GM18873 (cell line): ENCODE results near the gene ITGB4.

Experiments used
- ATAC-seq: cut with Tn5 transposase; IDR thresholded peaks from one replicate; pipeline ENCODE4 v1.9.1; 2021; ENCODE audit warnings: mild to moderate bottlenecking, moderate library complexity, moderate number of reproducible peaks; ENCODE audit not compliant: unreplicated experiment, low FRiP score

ITGB4 gene

DNA sequence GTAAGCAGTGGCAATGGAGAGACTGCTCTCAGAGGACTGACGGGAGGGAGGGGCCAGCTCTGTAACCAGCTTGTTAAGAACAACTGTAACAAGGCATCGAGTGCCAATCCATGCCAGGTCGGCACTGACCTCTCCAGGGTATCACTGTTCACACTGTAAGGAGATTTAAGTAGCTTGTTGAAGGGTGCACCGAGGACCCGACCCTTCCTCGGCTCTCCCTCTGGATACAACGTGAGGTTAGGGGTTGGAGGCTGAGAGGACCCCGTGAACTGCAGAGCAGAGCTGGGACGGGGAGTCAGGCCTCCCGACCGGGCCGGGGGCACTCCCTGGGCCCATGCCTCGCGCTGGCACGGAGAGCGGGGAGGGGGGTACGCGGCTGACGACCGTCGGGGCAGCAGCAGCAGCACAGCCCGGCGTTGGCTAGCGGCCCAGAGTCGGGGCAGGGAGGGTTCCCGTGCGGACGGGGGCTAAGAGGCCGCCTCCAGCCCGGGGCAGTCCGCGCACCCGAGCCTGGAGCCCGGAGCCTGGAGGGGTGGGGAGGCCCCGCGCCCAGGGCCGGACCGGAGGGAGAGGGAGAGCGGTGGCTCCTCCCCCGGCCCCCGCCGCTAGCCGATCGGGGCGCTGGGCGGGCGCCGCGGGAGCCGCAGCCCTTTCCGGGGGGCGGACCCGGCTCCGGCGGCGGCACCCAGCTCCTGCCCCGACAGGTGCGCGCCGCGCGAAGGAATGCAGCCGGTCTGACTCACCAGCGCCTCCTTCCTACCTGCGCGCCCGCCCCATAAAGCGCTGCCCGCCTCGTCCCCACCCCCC, at the start of gene ITGB4:
ITGB4 (plus strand) TSS at position 804 of the 807 bp plus-strand sequence. CDS start 3,245 bp downstream, outside the sequence.
- no peak for ATAC-seq

DNA sequence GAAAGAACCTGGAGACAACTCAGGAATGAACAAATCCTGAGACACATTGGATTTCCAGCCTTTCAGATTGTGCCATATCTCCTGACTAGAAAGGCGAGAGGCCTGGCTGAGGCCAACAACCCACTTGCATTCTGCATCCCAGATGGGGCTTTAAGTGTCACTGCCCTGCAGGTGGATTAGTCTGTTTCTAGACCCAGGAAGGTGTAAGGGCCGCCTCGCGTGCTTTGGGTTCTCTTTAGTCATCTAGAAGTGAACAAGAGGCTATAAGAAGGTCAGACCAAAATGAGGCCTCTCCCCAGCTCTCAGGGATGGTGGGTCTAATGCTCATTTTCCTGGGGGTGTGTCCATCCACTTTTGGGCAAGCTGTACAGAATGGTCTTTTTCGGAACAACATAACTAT, 49.2 kb upstream of the ITGB4 start:
- ATAC-seq: no peak

DNA sequence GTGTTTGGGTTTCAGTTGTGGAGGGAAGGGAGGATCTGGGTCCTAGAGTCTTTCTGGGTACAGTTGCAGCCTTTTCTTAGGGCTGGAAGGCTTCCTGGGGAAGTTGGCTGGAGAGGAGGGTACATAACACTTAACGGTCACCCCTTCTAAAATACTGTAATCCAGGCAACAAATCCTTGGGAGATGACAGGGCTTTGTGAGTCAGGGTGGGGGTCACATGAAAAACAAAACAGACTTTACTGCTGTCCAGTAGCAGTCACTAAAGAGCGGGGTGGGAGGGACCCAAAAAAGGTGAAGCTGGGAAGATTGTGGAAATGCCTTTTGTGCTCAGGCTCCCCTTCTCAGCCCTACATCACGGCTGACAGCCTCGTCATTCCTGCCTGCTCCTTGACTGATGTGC, 47.8 kb upstream of the ITGB4 start:
- ATAC-seq: no peak

DNA sequence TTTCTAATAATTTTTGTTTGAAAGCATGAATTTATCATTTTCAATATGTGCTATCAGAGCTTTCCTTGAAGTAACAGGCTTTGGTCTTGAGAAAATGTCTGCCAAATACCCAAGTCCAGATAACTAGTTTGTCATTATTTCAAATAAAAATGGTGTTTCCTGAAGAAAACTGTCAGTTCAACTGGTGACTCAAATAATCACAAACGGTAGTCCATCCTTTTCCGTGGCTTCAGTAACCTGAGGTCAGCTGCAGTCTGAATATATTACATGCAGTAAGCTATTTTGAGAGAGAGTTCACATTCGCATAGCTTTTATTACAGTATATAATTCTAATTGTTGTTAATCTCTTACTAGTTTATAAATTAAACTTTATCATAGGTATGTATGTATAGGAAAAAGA, 44.8 kb upstream of the ITGB4 start:
- ATAC-seq: no peak

DNA sequence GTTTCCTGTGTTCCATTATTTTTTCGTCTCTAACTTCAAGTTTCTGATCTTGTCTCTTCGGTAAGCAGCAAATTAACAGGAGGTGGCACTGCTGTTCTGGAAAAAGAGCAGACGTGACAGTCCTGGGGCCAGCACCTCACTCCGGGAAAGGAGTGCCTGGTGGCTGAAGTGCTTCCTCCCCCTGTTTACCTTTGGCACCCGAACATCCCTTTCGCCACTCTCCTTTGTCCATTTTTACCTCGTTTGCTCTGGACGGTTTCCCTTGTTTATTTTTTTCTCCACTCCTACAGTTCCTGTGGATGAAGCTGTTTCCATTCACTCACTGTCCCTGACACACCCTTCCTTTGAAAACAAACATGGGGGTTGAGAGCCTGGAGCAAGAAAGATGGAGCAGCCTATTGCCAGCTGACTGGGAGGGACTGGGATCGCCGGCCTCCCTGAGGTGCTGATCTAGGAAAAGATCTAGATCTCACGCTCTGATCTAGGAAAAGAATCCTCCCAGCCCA, 41.5 kb upstream of the ITGB4 start:
- ATAC-seq: no peak

DNA sequence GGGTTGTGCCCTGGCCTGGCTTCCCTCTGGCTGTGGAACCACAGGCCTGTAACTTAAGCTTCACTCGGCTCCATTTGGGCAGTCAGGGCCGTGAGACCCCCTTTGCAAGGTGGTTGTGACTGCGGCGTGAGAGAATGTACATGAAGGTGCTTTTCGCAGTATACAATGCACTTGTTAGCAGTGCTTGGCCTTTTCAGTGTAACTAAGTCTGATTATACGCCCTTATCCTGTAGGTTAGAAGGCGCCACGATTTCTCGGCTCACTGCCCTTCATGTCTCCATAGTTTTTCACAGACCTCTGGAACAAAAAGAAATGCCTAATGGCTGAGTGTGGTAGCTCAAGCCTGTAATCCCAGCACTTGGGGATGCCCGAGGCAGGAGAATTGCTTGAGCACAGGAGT, 40.8 kb upstream of the ITGB4 start:
- ATAC-seq: no peak

DNA sequence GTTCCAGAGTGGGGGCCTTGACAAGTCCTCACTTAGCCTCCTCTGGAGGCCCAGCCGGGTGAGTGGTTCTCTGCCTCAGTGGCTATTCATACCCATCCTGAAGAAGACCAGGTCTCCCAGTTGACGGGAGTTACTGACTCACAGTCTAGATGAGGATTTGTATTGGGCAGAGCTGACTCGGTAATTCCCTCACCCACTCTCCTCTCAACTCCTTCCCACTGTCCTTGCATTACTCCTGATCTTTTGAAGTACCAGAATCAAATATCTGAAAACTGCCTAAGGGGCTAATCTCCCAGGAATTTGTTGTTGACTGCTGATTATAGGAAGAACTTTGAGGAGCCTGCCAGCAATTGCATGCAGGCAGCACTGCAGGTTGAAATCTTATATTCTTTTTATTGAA, 40.0 kb upstream of the ITGB4 start:
- ATAC-seq: no peak

DNA sequence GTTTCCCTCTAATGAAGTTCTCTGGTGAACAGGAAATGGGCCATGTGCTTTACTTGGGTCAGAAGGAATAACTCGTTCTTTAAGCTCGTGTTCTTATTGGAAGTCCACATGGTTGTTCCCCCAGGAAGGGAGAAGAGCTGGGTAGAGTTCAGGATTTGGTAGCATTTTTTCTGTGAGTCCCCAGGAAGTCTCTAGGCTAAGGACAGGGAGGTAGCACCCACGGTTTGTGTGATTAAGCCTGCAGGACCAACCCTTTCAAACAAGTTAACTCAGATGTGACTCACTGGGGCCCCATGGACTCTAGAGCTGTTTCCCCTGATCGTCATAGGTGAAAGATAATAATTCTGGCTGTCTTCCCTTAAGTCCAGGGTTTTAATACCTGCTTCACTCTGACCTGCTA, 37.7 kb upstream of the ITGB4 start:
- ATAC-seq: no peak

DNA sequence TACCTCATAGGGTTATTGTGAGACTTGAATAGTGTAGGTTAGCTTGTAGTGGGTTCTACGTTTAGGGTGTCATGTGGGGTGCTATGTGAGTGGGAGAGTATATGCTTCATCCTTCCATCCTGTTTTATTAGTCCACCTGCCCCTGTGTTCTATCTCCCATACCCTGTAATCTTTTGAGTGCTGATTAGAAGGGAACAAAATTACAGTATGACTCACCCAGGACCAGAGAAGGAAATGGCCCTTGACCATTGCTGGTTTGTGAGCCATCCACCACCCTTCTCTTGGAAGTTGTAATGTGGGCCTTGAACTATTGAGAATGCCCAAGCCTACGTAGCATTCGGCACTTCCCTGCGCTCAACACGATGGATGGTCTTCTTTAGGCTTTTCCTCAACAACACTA, 37.0 kb upstream of the ITGB4 start:
- ATAC-seq: no peak

DNA sequence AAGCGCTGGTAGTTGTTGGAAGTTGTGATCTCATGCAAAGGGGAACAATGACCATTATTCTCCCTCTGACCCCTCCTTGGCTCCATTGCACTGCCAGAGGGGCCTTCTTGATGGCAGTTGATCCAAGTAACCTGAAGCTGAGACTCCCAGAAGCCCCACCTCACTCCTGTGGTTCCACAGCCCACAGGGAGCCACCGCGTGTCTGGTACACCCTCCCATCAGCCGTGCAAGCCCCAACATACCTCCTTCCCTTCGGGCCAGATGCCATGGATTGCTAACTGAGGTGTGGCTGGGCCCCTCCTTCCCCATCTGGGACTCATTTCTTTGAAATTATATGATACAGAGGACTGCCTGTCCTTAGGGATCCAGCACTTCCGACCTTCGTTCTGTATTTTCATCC, 36.3 kb upstream of the ITGB4 start:
- ATAC-seq: no peak

DNA sequence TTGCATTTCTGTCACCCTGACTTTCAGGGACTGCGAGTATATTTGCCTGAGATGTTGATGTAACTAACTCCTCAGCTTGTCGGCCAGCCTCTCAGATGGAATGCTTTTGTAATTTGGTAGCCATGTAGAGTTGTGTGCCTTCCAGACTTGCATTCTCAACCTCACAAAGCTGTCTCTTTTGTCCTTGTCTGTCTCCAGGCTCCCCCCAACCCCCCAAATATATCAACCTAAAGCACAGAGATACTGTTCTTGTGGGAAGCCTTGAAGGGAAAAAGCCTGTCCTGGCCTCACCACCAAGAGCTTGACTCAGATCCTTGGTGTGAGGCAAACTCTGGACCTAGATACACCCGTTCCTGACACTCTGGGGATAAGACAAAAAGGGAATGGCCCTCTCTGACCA, 35.8 kb upstream of the ITGB4 start:
- no peak for ATAC-seq

DNA sequence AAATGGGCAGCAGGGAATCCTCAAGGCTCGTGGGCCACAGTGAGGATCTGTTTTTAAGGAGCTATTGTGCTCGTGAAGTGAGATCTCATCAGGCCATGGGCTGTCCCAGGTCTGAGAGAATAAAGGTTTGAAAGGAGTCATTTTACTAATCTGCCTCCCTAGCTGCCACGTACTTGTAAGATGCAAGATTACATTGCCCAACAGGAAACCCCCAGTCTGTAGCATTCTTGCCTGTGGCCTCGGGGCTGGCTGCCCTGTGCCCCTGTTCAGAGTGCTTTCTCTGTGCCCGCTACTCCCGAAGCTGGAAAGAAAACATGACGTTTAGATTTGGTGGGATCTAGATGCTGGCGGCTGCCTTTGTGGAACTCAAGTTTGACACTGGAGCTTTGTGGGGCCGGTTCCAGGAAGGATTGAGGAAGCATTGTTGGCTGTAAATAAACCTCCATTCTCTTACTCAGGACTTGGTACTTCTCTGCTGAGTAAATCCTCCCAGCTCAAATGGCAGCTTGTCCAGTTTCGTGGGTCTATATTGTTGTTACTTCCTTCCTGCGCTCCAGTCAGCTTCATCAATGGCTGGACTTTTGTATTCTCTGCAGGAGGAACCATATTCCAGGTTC, 32.9 kb upstream of the ITGB4 start:
- ATAC-seq: no peak

DNA sequence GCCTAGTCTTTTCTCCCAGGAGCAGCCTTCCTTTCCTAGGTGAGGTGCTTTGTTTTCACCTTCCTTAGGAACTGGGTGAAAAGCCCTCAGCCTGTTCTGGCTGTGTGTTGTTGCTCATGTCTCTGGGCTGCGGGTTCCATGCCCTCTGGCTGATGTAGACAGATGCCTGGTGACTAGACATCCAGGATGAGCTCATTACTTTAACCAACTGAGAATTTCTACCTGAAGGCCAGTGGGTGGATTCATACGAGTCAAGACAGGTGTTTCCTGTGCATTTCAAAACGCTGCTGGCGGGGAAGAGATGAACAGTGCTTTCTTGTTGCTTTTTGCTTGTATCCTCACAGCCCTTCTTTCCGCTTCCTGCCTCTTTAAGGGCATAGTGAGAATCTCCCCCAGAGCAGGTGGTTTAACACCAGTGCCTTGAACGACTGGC, 31.8 kb upstream of the ITGB4 start:
- no peak for ATAC-seq

DNA sequence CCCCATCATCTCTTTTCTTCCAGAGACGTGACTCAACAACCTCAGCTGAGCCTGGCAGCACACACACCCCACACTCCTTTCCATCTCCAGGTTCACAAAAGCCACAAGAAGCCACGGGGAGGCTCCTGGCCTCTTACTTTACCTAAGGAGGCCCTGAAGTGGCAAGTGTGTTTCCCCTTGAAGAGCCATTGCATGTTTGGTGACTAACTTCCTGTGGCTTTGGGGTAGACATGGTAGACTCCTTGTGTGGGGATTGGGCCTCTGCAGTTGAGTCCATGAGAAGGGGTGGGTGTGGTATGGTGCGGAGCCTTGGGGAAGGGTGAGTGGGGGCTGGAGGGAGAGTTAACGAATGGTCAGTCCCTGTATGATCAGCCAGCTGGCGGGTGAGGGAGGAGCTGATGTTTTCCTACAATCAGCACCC, 29.9 kb upstream of the ITGB4 start:
- no peak for ATAC-seq

DNA sequence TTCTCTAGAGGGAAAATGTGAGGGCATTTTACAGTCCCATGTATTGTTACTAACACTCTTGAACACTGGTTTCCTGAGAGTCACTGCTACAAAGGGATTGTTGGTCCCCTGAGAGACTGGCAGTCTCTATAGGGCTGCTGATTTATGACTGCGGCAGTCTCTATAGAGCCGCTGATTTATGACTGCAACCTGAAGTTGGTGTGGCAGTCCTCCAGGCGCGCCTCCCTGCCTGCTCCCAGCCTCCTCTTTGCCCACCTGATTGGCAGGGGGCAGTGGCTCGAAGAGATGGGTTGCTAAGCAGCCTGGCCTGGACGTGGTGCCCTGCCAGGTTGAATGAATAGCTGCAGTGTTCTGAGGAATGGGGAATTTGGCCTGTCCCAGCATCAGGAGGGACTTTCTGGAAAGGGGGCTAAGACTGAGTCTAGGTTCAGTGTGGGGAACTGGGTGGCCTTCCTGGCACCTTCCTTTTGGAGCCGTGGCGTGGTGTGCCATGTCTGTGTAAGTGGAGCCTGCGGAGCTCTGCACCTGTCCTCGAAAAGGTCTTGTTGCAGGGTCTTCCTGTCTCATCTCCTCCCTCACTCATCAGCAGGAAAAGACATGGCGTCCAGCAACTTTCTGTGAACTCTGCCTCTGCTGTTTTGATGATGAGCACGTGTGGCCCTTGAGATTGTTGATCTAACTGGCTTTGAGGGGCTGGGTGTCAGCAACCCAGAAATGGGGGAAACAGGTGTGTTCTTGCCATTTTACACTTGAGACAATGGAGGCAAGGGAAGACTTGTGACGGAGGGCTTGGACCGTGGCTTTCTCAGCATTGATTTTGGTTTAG, 29.2 kb upstream of the ITGB4 start:
- ATAC-seq: no peak

DNA sequence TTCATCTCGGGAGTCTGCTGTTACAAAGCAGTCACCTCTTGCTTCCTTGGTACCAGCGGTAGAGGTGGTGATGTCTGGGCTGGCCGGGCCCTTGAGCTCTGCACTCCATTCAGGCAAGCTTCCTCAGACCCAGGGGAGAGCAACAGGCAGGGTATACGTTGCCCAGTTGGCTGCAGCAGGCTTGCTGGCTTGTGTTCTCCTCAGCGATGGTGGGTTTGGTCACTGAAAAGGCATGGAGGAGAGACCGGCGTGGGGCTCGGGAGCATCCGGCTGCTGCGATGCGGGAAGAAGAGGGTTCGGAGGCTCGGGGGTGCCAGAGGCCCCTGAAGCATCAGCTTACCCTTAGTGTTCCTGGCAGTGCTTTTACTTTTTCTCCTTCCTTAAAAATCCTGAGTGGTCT, 28.3 kb upstream of the ITGB4 start:
- no peak for ATAC-seq

DNA sequence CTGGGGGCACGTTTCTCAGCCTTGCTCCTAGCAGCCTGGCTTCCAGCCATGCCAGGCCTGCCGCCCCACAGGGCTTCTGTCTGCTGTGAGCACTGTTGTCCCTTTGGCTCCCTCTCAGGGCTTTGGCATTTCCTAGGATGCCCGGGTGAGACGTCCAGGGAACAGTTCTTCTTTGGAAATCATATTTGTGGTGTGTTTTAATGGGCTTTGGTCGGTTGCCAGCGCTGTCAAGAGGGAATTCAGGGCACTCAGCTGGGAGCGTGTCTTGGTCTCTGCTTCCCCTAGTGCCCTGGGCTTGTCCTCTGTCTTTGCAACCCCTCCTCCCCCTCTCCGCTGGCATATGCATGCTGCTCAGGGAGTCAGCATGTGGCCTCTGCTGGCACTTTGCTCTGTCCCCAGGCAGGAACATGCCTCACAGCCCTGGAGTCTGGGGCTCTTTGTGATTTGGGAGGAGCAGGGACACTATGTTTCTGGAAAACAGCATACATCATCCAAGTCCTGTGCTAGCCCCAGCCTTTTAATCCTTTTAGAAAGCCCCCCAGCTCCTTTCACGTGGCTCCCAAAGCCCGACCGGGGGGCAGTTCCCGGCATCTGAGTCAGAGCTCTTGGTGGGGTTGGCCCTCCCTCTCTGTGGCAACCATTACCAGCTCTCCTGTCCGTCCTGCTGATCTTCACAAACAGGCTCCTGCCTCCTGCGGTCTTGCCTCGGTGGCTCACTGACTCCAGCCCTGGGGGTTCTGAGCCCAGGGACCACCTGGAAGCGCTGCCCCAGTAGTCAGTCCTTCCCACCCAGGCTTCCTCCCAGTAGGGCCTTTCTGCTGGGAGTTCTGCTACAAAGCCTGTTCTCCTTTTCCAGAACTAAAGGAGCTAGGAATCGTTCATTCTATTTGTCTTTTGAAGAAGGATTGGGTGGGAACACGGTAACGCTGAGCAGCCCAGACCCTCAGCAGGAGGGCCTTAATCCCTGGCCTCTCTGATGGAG, 27.5 kb upstream of the ITGB4 start:
- no peak for ATAC-seq

DNA sequence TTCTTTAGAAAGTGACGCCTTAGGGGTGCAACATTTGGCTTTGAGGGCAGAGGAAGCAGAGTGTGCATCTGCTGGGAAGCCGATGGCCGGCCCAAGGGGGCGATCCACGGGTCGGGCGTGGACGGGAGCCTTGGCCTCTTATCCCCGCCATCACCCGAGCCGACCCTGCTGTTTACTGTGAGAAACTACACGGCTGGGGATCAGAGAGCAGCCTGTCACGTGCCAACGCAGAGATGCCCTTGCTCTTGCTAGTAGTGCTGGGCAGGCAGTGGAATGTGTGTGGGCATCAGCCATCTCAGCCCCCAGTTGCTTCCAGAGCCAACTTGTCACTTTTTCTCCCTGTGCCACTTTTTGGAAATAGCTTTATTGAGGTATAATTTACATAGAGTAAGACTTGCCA, 26.7 kb upstream of the ITGB4 start:
- no peak for ATAC-seq

DNA sequence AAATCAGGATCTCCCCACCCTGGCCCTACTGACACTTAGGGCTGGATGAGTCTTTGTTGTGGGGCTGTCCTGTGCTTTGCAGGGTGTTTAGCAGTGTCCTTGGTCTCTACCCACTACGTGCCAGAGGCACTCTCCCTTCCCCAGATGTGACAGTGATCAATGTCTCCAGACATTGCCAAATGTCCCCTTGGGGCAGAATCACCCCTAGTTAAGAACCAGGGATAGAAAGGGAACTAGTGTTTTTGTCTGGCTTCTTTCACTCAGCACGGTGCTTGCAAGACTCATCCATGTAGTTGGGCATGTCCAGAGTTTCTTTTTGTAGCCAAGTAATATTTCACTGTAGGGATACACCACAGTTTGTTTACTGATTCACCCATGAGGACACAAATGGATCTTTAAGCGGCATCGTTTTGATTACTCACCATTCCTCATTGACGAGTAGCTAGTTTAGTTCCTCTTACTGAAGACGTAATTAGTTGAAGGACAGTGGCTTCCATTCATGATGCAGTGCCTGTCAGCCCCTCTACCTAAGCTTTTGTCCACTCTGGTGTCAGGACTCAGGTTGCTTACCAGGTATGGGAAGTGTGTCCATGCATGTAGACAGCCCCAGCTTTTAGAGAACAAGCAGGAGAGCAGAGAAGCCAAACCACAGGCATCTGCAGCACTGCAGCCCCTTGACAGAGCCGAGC, 26.0 kb upstream of the ITGB4 start:
- ATAC-seq: no peak
